Suprapubic skin (tissue), 3 donors: ENCODE measurements around the gene NFILZ.

Experiments
- EP300 ChIP-seq: sonication (generic); formaldehyde crosslinking; IDR thresholded peaks from one replicate; pipeline ENCODE4 v1.6.1; 2017; ENCODE audit warnings: antibody characterized with exemption
- POLR2A ChIP-seq, 2 donors: fragments of 450-650 bp; IDR thresholded peaks; one replicate each; pipeline ENCODE4 v1.6.1; 2017; ENCODE audit warnings: antibody characterized with exemption in 2 of 2, mild to moderate bottlenecking in 2 of 2, moderate library complexity in 2 of 2
- TF ChIP-seq, protein P1 (sequence below), 2 donors: fragments of 200-600 bp in 1 of 2; fragments of 450-650 bp in 1 of 2; sonication (generic) in 1 of 2; IDR thresholded peaks; one replicate each; pipeline ENCODE4 v1.5.1; 2016 to 2019; ENCODE audit warnings: antibody characterized with exemption in 2 of 2, mild to moderate bottlenecking in 1 of 2, moderate library complexity in 1 of 2

DNA sequence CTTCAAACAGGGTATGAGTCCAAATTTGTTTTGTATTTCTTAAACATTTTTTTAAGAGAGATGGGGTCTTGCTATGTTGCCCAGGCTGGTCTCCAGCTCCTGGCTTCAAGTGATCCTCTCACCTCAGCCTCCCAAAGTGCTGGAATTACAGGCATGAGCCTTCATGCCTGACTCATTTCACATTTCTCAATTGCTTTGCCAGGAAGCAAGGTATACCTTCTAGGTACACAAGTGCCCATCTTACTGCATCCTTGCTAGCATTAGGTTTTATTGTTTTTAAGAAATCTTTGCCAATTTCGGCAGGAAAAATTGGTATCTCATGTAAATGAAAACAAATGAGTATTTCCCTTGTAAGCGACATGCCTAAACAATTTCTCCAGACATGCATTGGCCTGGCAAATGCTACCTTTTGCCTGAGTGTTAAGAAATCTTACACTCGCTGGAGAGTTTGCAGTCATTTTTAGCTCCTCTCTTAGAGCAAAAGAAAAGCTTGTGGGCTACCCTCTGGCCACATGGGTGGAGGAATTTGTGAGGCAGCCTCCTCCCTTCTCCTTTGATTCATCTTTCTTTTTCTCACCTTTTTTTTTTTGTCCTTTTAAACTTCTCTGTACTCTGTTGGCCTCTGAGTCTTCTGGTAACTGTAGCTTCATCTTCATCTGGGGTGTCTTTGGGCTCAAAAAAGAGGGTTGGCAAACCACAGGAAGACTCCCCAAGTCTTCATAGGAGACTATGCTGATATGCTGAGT, 35.2 kb downstream of the NFILZ start:
- TF ChIP-seq, protein P1, sequence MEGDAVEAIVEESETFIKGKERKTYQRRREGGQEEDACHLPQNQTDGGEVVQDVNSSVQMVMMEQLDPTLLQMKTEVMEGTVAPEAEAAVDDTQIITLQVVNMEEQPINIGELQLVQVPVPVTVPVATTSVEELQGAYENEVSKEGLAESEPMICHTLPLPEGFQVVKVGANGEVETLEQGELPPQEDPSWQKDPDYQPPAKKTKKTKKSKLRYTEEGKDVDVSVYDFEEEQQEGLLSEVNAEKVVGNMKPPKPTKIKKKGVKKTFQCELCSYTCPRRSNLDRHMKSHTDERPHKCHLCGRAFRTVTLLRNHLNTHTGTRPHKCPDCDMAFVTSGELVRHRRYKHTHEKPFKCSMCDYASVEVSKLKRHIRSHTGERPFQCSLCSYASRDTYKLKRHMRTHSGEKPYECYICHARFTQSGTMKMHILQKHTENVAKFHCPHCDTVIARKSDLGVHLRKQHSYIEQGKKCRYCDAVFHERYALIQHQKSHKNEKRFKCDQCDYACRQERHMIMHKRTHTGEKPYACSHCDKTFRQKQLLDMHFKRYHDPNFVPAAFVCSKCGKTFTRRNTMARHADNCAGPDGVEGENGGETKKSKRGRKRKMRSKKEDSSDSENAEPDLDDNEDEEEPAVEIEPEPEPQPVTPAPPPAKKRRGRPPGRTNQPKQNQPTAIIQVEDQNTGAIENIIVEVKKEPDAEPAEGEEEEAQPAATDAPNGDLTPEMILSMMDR (IDR thresholded peaks at IDR 0.05), result no peak
- TF ChIP-seq POLR2A (IDR thresholded peaks at IDR 0.05) (no peak), EP300 (no peak)
